ENCODE data around the gene SIKE1.
A peak's percentile ranks its signal among the peaks of the same experiment; 100 is the strongest.
"Not testable (repeated sequence)": the region's sequence is repeated elsewhere in the genome, so short reads cannot be mapped to it uniquely, and the experiment has no call there.

The SIKE1 gene

GRCh38 chr1:114780344-114781226, at the start of gene SIKE1:
Gene SIKE1, minus strand, starts transcription at chr1:114780685. Its CDS starts 78 bp downstream, at chr1:114780607.
- DNase-seq (ENCODE audit: low read depth in 2 of 2), result peak; percentile 90 to 91

- not testable (repeated sequence) for DNase-seq (ENCODE audit: low read depth in 2 of 2)
These were observed 49.6 kb upstream of the SIKE1 start for GRCh38 chr1:114830075-114830474.

GRCh38 chr1:114828251-114828650, 47.8 kb upstream of the SIKE1 start:
- no peak for DNase-seq (ENCODE audit: low read depth in 2 of 2)

- no peak for DNase-seq (ENCODE audit: low read depth in 2 of 2)
These were observed 41.5 kb upstream of the SIKE1 start for GRCh38 chr1:114821978-114822377.

- no peak for DNase-seq (ENCODE audit: low read depth in 2 of 2)
These were observed 39.9 kb upstream of the SIKE1 start for GRCh38 chr1:114820392-114820791.

- no peak for DNase-seq (ENCODE audit: low read depth in 2 of 2)
These were observed 39.4 kb upstream of the SIKE1 start for GRCh38 chr1:114819869-114820268.

- DNase-seq (ENCODE audit: low read depth in 2 of 2), result not testable (repeated sequence)
These were observed 24.0 kb upstream of the SIKE1 start for GRCh38 chr1:114804449-114804848.

- no peak for DNase-seq (ENCODE audit: low read depth in 2 of 2)
These were observed 22.5 kb upstream of the SIKE1 start for GRCh38 chr1:114803001-114803400.

GRCh38 chr1:114794038-114794437, 13.6 kb upstream of the SIKE1 start:
- DNase-seq (ENCODE audit: low read depth in 2 of 2), result no peak

GRCh38 chr1:114790581-114790980, 10.1 kb upstream of the SIKE1 start:
- not testable (repeated sequence) for DNase-seq (ENCODE audit: low read depth in 2 of 2)

GRCh38 chr1:114786440-114786839, 6.0 kb upstream of the SIKE1 start:
- DNase-seq (ENCODE audit: low read depth in 2 of 2), result not testable (repeated sequence)

- DNase-seq (ENCODE audit: low read depth in 2 of 2), result no peak
These were observed 2.0 kb upstream of the SIKE1 start for GRCh38 chr1:114782476-114782875.

GRCh38 chr1:114779722-114780121, 763 bp downstream of the SIKE1 start:
- DNase-seq (ENCODE audit: low read depth in 2 of 2), result no peak

GRCh38 chr1:114776726-114777125, 3.8 kb downstream of the SIKE1 start:
- not testable (repeated sequence) for DNase-seq (ENCODE audit: low read depth in 2 of 2)

- no peak for DNase-seq (ENCODE audit: low read depth in 2 of 2)
These were observed 8.5 kb downstream of the SIKE1 start for GRCh38 chr1:114771992-114772391.

- no peak for DNase-seq (ENCODE audit: low read depth in 2 of 2)
These were observed 9.5 kb downstream of the SIKE1 start for GRCh38 chr1:114770989-114771388.

- no peak for DNase-seq (ENCODE audit: low read depth in 2 of 2)
These were observed 15.8 kb downstream of the SIKE1 start for GRCh38 chr1:114764689-114765088.

- no peak for DNase-seq (ENCODE audit: low read depth in 2 of 2)
These were observed 22.1 kb downstream of the SIKE1 start for GRCh38 chr1:114758256-114758832.

- DNase-seq (ENCODE audit: low read depth in 2 of 2), result peak; percentile 90 to 91
These were observed 22.8 kb downstream of the SIKE1 start, which contains the start of gene CSDE1 for GRCh38 chr1:114757455-114758255. Gene CSDE1, minus strand, starts transcription at chr1:114757984. Its CDS starts 18,094 bp downstream, at chr1:114739890.

- DNase-seq (ENCODE audit: low read depth in 2 of 2), result no peak
These were observed 23.5 kb downstream of the SIKE1 start for GRCh38 chr1:114756949-114757454.

- DNase-seq (ENCODE audit: low read depth in 2 of 2), result no peak
These were observed 24.2 kb downstream of the SIKE1 start for GRCh38 chr1:114756009-114756892.
